HL-60 (cell line): ENCODE data around the gene SARDH.

Experiments used
- CTCF ChIP-seq: IDR thresholded peaks from one replicate; pipeline ENCODE4 v1.5.1; 2011; ENCODE audit warnings: low read length, control low read depth, inconsistent platforms; ENCODE audit not compliant: insufficient read depth
- GABPA ChIP-seq: IDR thresholded peaks from 2 replicates; pipeline ENCODE4 v1.6.1; 2012; ENCODE audit warnings: low read depth
- POLR2AphosphoS5 ChIP-seq: IDR thresholded peaks from 2 replicates; pipeline ENCODE4 v1.6.1; 2012; ENCODE audit warnings: low read depth
- TF ChIP-seq, protein P1 (sequence below): IDR thresholded peaks from 2 replicates; pipeline ENCODE4 v1.6.1; 2012; ENCODE audit warnings: low read depth; ENCODE audit not compliant: insufficient replicate concordance

DNA sequence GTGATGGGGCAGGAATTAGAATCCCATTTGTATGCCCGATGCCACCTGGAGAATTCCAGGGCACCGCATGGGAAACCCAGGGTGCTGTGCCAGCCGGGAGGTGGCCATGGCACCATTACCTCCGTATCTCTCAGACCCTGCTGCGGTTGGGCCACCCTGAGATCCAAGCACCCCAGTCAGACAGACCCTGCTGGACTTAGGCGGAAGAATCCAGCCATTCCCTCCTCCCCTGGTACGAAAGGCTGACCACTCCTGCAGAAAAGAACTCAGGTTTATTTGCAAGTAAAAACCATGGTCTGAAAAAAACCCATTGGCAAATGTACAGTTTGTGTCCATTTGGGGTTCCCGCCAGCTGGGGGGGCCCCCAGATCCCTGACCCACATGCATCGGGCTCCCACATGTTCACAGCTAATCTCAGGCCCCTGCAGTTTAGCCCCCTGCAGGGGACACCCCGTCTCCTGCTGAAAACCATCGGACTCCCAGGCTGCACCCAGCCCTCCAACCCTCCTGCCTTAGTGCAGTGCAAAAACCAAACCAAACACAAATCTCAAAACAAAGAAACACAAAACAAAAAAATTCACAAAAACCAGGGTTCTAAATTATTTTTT is 23.6 kb upstream of the SARDH start:
- no peak for TF ChIP-seq CTCF
- no peak for TF ChIP-seq POLR2AphosphoS5
- TF ChIP-seq, protein P1, sequence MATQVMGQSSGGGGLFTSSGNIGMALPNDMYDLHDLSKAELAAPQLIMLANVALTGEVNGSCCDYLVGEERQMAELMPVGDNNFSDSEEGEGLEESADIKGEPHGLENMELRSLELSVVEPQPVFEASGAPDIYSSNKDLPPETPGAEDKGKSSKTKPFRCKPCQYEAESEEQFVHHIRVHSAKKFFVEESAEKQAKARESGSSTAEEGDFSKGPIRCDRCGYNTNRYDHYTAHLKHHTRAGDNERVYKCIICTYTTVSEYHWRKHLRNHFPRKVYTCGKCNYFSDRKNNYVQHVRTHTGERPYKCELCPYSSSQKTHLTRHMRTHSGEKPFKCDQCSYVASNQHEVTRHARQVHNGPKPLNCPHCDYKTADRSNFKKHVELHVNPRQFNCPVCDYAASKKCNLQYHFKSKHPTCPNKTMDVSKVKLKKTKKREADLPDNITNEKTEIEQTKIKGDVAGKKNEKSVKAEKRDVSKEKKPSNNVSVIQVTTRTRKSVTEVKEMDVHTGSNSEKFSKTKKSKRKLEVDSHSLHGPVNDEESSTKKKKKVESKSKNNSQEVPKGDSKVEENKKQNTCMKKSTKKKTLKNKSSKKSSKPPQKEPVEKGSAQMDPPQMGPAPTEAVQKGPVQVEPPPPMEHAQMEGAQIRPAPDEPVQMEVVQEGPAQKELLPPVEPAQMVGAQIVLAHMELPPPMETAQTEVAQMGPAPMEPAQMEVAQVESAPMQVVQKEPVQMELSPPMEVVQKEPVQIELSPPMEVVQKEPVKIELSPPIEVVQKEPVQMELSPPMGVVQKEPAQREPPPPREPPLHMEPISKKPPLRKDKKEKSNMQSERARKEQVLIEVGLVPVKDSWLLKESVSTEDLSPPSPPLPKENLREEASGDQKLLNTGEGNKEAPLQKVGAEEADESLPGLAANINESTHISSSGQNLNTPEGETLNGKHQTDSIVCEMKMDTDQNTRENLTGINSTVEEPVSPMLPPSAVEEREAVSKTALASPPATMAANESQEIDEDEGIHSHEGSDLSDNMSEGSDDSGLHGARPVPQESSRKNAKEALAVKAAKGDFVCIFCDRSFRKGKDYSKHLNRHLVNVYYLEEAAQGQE: no peak
- TF ChIP-seq GABPA: no peak
